Type B pancreatic cell (in vitro differentiated cells): Measurements from ENCODE around the gene SPON2. TPM values are rescaled to one million over a fixed set of nuclear protein-coding genes. Genes with fewer than 3 reads are reported as not detected.
A peak's percentile ranks its signal among the peaks of the same experiment; 100 is the strongest.

ENCODE experiments used
- DNase-seq: peaks from one replicate; pipeline ENCODE4 v3.0.0; 2021; ENCODE audit warnings: mixed read lengths; ENCODE audit not compliant: unreplicated experiment; ENCODE audit errors: extremely low spot score
- H3K27ac Mint-ChIP-seq: 2 replicates; pipeline ENCODE4 v1.8.0; 2021; ENCODE audit warnings: mild to moderate bottlenecking, mixed read lengths
- H3K27me3 Mint-ChIP-seq: 2 replicates; pipeline ENCODE4 v1.8.0; 2021; ENCODE audit warnings: mixed read lengths
- H3K36me3 Mint-ChIP-seq: 2 replicates; pipeline ENCODE4 v1.8.0; 2021; ENCODE audit warnings: mixed read lengths
- H3K4me1 Mint-ChIP-seq: one replicate; pipeline ENCODE4 v1.8.0; 2021; ENCODE audit warnings: mixed read lengths; ENCODE audit not compliant: unreplicated experiment
- H3K4me3 Mint-ChIP-seq: 2 replicates; pipeline ENCODE4 v1.8.0; 2021; ENCODE audit warnings: mild to moderate bottlenecking, mixed read lengths
- H3K9me3 Mint-ChIP-seq: 2 replicates; pipeline ENCODE4 v1.8.0; 2021; ENCODE audit warnings: mixed read lengths
- total RNA-seq: library from RNA; stranded (reverse); gene quantifications from 2 replicates; pipeline ENCODE4 v1.2.1, GENCODE V29; 2021; ENCODE audit warnings: low replicate concordance
- TF ChIP-seq, protein P1 (sequence below): fragments of 200-600 bp; sonication (generic); conservative IDR thresholded peaks from 2 replicates; pipeline ENCODE4 v1.5.0; 2021; ENCODE audit warnings: antibody characterized with exemption, mild to moderate bottlenecking

Gene SPON2
- total RNA-seq, 1 donor from 2014 or later, result 10.4 TPM

DNA sequence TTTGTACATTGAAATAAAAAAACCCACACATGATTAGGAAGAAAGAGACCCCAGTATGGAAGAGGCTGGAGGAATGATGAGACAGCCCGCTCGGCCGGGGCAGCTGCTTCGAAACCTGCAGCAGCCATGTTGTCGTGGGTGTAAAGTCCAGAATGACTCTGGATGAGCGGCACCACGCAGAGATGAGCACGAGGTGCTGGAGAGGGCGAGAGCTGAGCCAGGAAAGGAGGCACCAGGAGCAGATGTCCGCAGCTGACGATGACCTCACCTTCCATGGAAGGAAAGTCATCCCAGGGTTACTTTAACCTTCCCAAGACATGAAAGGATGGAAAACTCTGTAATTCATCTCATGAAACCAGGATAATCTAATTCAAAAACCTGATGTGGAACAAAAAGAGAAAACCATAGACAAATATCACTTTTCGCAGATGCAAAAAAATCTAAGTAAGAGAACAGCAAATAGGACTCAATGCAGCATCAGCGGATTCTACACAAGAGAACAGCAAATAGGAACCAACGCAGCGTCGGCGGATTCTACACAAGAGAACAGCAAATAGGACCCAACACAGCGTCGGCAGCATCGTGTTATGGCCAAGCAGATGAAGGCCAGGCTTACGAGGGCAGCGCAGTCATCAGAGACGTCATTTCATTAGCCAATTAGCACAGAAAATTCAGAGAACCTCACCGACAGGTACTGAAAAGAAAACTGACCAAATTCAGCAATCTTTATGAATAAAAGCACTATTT is 25.9 kb upstream of the SPON2 start:
- Mint-ChIP-seq H3K36me3 (no peaks in the 10 kb centered on the region), H3K9me3 (no peaks in the 10 kb centered on the region), H3K27ac (no peak overlapping the region), H3K4me1 (peaks cover 6% of the 10 kb centered on the region), H3K4me3 (no peak overlapping the region), H3K27me3 (peaks cover 4% of the 10 kb centered on the region)
- no peak for DNase-seq
- TF ChIP-seq, protein P1, sequence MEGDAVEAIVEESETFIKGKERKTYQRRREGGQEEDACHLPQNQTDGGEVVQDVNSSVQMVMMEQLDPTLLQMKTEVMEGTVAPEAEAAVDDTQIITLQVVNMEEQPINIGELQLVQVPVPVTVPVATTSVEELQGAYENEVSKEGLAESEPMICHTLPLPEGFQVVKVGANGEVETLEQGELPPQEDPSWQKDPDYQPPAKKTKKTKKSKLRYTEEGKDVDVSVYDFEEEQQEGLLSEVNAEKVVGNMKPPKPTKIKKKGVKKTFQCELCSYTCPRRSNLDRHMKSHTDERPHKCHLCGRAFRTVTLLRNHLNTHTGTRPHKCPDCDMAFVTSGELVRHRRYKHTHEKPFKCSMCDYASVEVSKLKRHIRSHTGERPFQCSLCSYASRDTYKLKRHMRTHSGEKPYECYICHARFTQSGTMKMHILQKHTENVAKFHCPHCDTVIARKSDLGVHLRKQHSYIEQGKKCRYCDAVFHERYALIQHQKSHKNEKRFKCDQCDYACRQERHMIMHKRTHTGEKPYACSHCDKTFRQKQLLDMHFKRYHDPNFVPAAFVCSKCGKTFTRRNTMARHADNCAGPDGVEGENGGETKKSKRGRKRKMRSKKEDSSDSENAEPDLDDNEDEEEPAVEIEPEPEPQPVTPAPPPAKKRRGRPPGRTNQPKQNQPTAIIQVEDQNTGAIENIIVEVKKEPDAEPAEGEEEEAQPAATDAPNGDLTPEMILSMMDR, result no peak

DNA sequence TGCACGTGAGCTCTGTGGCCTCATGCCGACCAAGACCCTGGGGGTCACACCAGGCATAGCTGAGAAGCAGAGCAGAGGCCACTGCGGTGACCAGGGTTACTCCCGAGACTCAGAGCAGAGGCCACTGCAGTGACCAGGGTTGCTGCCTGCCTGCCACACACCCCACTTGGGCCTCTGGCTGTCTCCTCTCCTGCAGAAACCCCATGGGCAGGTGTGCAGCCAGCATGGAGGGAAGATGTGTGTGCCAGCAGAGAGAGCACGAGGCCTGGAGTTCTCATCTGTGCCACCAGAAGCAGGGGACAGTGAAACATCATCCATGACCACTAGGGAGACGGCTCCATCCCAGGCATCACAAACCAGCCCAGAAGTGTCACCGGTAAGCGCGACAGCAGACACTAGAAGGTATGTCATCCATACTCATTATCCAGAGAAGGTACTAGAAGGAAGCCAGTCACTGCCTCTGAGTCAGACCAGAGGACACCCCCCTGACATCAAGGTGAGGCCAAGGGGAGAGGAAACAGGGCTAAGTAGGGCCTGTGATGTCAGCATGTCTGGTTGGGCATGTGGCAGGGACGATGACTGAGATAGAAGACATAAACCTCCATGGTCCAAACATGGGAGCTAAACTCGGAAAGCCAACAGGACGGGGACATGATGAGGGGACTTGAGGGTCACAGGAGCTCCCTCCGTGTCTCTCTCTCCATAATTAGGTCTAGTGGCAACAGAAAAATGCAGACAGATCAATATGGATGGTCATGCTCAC is 24.2 kb upstream of the SPON2 start:
- Mint-ChIP-seq H3K4me3 (no peak overlapping the region), H3K9me3 (no peaks in the 10 kb centered on the region), H3K27me3 (peaks cover 4% of the 10 kb centered on the region), H3K36me3 (no peaks in the 10 kb centered on the region), H3K27ac (no peak overlapping the region), H3K4me1 (no peaks in the 10 kb centered on the region)
- DNase-seq, result no peak
- TF ChIP-seq, protein P1, result no peak

DNA sequence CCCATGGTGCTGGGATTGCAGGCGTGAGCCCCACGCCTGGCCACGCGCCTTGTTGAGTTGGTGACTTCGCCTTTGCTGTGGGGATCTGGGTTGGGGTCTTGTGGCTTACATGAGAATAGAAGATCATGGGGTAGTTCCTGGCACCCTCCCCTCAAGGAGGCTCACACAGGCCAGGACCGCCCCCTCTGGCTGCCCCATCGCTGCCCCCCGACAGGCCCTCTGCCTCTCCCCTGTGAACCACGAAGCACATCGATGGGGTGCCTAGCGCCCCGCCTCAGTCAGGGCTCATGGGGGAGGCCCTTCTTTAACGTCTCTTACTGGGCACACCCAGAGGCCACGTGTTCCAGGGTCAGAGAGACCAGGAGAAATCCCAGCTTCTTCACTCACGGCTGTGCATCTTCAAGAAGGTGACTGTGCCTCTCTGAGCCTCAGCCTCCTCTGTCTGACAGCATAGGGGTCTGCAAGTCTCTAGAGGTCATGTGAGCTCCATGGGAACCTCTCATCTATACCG is 23.6 kb upstream of the SPON2 start:
- TF ChIP-seq, protein P1, result no peak
- no peaks in the 10 kb centered on the region for H3K9me3 Mint-ChIP-seq
- H3K36me3 Mint-ChIP-seq, result no peaks in the 10 kb centered on the region
- no peak overlapping the region for H3K4me3 Mint-ChIP-seq
- DNase-seq, result no peak
- H3K27ac Mint-ChIP-seq, result no peak overlapping the region
- H3K4me1 Mint-ChIP-seq, result no peaks in the 10 kb centered on the region
- H3K27me3 Mint-ChIP-seq, result peaks cover 4% of the 10 kb centered on the region

GRCh38 chr4:1195109-1195671 is 22.8 kb upstream of the SPON2 start:
- H3K27me3 Mint-ChIP-seq, result peaks cover 4% of the 10 kb centered on the region
- no peaks in the 10 kb centered on the region for H3K9me3 Mint-ChIP-seq
- no peak overlapping the region for H3K27ac Mint-ChIP-seq
- H3K36me3 Mint-ChIP-seq, result no peaks in the 10 kb centered on the region
- H3K4me3 Mint-ChIP-seq, result no peak overlapping the region
- DNase-seq, result no peak
- TF ChIP-seq, protein P1, result no peak
- no peaks in the 10 kb centered on the region for H3K4me1 Mint-ChIP-seq

DNA sequence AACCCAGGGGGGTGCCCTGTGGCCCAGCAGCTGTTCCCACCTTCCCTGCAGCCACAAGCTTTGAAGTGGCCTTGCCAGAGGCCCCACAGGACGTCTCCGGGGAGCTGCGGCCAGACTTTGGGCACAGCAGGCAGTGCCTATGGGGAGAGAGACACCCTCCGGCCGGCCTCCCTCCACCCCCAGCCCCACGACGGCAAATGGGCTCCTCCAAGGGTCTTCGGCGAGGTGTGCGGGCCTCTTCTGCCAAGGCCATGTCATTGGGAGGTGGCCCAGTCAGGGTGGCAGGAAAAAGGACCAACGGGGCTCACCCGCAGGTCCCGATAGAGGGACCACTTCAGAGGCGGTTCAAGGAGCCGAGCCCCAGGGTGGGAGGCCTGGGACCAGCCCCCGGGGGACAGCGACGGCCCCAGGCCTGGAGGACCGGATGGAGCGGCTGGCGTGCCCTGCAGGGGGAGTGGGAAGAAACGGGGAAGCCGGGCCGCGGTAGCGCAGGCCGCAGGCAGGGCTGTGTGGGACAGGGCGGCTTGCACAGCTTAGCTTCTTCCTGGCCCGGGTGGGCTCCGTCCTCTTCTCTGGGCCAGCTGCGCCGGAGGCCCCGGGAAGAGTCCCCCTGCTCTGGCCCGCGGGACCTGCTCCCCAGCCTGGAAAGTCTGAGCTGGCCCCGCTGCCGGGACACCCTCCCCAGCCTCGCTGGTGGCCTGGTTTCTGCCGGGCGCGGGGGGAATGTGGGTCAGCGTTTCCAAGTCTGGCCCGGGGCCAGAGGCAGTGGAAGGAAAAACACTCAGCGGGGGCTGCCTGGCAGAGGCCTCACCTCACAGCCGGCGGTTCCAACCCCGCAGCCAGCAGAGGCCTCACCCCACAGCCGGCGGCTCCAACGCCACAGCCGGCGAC is 21.9 kb upstream of the SPON2 start:
- no peaks in the 10 kb centered on the region for H3K9me3 Mint-ChIP-seq

More for the DNA sequence above, 21.9 kb upstream of the SPON2 start:
- peaks cover 5% of the 10 kb centered on the region for H3K27me3 Mint-ChIP-seq
- no peak overlapping the region for H3K27ac Mint-ChIP-seq
- TF ChIP-seq, protein P1, result no peak
- H3K4me3 Mint-ChIP-seq, result no peak overlapping the region
- DNase-seq, result peak; percentile 66
- H3K36me3 Mint-ChIP-seq, result no peaks in the 10 kb centered on the region
- H3K4me1 Mint-ChIP-seq, result no peaks in the 10 kb centered on the region
